Middle frontal gyrus (tissue), 1 donor: Measurements from ENCODE around the gene BAHD1.
"Not testable (repeated sequence)": the region's sequence is repeated elsewhere in the genome, so short reads cannot be mapped to it uniquely, and the experiment has no call there.

ENCODE experiments used
- DNase-seq: peaks from one replicate; pipeline ENCODE4 v3.0.0-alpha.2; 2015; ENCODE audit warnings: low spot score; ENCODE audit errors: extremely low spot score

The BAHD1 gene

GRCh38 chr15:40443846-40444245, 3.1 kb downstream of the BAHD1 start:
- DNase-seq: no peak

GRCh38 chr15:40444736-40445135, 4.0 kb downstream of the BAHD1 start:
- DNase-seq: no peak

DNA sequence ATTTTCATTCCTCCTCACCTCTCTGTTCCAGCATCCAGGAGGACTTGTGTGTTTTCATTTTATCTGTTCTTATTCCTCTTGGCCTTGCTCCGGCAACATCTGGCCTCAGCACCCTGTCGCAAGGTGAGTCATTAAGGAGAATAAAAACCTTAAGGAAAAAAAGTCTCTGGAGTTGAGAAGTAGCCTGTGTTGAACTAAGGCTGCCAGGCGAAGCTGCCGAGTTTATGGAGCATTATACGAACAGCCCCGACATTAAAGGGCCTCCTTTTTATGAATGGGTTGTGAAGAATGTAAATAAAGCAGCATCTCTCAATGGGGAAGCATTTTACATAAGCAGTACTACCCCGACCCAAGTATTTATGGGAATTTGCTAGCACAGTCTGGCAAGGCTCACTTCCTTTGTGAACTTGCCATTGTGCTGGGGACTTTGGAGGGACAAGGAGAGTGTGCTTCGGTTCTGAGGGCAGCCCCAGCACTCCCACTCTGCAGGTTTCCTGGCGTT, 4.7 kb downstream of the BAHD1 start:
- no peak for DNase-seq

- DNase-seq: no peak
Measured at GRCh38 chr15:40446144-40446543, 5.4 kb downstream of the BAHD1 start.

DNA sequence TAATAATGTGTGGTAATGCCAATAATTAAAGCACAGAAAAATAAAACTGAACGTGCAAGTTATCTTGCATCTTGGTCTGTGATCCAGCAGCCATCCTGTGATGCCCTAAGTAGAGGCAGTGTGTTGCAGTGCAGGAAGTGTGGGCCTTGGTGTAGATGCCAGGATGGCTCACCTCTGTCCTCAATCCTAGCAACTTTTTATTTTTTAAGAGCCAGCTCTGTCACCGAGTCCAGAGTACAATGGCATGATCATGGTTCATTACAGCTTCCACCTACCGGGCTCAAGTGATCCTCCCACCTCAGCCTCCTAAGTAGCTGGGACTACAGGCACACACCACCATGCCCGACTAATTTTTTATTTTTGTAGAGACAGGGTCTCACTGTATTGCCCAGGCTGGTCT, 7.6 kb downstream of the BAHD1 start:
- DNase-seq: no peak

- DNase-seq: no peak
Measured at GRCh38 chr15:40449275-40449674, 8.5 kb downstream of the BAHD1 start.

- DNase-seq: no peak
Measured at GRCh38 chr15:40450047-40450446, 9.3 kb downstream of the BAHD1 start.

DNA sequence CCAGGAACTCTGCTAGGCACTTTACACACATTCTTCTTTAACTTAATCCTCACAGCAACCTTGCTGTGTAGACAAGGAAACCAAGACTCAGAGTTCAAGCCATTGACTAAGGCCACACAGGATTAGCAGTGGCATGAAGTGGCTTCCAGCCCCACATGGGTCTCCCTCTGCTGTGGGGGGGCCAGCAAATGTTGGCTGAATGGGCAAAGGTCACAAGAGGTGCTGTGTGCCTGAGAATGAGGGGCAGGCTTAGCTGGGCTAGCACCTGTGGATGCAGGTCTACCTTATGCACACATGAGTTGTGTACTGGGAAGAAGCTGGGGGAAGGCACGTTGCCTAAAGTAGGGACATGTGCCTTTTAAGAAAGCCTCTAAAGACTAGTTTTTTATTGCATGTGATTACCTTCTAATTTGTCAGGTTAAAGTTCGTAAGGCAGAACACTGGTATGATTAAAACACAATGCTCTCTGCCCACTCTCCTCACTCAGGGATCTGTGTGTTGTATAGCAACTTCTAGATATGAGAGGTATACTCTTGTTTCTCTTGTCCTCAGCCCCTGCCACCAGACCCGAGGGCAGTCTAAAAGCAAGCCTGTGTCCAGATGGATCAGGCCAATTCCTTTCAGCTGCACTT, 10.9 kb downstream of the BAHD1 start:
- no peak for DNase-seq

DNA sequence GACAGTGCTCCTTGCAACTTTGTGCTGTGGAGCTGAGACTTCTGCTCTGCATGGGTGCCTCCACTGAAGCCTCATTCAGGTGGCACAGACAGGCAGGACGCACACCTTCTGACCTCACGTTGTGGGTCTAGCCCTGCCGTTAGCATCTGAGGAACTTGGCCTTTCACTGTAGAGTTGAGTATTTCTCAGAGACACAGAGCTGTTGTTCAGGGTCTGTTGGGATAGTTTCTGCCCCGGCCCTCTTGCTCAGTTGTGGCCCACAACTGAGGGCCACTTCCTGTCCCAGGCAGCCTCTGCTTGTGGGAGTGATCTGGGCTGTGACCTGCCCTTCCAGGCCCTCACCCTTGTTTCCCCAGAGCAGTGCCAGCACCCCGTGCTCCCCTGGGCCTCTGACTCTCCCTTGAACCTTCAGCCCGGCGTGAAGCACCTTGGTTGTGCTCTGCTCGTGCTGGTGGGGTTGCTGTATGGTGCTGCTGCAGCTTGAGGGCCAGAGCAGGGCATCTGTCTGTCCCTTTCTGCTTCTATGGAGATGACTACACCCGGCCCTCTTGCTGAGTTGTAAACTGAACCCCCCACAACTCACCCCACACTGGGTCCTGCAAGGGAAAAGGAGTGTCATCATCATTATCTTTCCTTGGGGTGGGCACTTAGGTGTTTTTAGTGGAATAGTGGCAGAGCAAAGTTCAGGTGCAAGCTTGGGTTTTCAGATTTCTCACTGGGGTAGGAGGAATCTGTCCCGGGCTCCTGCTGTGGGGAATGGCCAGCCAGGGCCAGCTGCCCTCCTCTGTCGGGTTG, 11.7 kb downstream of the BAHD1 start:
- no peak for DNase-seq

GRCh38 chr15:40453941-40454340, 13.2 kb downstream of the BAHD1 start:
- not testable (repeated sequence) for DNase-seq

DNA sequence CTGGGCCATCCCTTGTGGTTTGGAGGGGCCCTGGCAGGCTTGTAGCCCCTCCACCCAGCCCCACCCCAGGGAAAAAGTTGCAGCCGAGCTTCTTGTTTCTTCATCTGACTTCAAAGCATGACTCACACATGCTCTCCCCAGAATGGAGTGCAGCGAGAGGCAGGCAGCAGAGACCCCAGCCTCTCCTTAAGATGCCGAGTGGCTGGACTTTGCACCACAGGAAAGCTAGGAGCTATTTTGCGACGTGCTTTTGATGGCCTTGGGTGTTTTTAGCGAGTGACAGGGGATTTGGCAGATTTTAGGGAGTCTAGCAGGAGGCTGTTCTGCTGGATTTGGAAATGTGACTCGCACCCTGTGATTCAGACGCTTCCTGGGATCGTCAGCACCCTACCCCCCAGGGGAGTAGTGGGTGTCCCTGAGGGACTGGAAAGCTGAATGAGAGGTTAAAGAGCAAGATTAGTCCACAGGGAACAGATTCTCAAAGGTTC, 14.2 kb downstream of the BAHD1 start:
- no peak for DNase-seq

- DNase-seq: no peak
Measured at GRCh38 chr15:40456299-40456712, 15.6 kb downstream of the BAHD1 start.

DNA sequence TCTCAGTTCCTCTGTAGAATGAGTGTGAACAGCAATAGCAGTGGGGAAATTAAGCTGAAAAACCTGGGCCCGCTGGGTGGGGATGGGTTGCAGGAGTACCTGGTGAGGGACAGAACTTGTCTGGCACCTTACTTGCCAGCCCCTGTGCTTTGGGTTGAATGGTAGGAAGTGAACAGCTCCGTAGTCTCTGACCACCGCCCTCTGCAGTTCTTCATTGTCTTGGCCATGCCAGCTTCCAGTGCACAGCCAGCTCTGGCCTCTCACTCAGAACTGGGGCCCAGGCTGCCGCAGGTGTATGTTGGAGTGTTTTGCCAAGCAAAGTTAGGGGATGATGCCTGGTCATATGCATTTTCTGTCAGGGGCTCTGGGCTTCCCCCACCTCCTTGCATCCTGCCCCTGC, 16.0 kb downstream of the BAHD1 start:
- no peak for DNase-seq

- DNase-seq: no peak
Measured at GRCh38 chr15:40458495-40459371, 18.0 kb downstream of the BAHD1 start.

DNA sequence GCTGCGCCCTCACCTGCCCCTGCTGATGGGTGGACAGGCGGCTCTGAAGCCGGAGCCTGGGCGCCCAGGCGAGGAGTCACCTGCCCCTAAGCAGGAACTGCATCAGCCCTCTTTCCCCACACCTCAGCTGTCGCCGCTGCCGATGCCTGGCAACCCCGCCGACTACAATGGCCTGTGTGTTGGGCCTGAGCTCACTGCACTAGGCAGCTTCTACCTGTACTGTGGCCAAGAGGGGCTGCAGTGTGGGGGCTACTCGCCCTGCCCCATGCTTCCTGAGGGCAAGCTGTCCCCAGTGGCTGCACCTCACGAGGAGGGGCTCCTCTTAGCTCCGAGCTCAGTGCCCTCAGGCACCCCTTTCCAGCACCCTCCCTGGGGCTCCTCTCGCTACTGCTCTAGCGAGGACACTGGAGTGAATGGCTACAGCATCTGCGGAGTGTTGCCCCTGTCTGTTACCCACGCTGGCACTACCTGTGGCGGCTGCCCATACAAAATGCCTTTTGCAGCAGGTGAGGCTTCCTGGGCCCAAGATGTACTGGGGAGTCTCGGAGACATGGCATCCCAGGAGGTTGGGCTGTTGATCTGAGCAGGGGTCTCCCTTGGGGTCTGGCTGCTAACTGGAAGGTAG, 18.8 kb downstream of the BAHD1 start:
- DNase-seq: no peak

DNA sequence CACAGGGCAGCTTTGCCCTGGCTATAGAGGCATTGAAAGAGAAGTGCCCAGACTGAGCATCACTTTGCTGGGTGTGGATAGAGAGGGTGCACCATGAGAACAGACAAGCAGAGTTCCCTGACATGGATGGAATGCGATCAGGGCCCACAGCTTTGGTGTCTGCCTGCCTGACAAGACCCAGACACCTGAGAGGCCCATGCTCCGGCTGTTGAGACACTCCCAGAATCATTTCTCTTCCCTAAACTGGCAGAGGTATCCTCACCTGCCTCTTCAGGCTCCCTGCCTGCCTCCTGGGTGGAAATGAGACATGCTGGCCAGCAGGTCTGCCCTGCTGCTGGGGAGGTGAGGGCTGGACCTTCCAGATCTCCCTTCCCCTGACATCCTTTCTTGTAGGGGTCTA, 19.7 kb downstream of the BAHD1 start:
- no peak for DNase-seq

DNA sequence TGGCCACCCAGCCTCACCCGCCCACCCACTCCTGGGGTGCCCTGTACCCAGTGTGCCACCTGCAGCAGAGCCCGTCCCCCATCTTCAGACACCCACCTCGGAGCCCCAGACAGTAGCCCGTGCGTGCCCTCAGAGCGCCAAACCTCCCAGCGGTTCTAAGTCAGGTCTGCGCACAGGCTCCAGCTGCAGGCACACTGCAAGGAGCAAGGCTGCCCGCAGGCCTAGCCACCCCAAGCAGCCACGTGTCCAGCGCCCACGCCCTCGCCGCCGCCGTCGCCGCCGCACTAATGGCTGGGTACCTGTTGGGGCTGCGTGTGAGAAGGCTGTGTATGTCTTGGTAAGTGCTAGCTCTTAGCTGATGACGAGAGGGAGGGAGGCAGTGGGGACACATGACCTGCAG, 21.2 kb downstream of the BAHD1 start:
- no peak for DNase-seq

DNA sequence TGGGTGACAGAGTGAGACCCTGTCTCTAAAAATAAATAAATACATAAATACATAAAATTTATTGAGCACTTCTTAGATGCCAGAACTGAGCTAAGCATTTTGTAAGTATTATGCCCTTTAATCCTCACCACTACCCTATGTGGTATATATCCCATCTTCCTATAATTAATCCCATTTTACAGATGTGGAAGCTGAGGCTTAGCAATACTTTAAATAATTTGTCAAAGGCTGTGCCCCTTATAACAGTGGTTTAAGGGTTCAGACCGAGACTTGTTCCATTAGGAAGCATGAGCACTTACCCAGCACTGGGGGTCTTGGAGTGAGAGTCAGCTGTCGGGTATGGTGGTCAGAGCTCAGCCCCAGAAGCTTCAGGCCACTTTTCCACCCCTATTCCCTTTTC, 22.5 kb downstream of the BAHD1 start:
- no peak for DNase-seq

GRCh38 chr15:40463886-40464545, 23.3 kb downstream of the BAHD1 start:
- no peak for DNase-seq

GRCh38 chr15:40464595-40465185, 23.9 kb downstream of the BAHD1 start:
- DNase-seq: no peak
